HEK293 (cell line): Measurements from ENCODE around the gene SRSF8.
"Not testable (repeated sequence)": the region's sequence is repeated elsewhere in the genome, so short reads cannot be mapped to it uniquely, and the experiment has no call there.

Source experiments
- CTCF ChIA-PET: fragments of 350-600 bp; formaldehyde crosslinking; extraction: SDS; loops from one replicate; lab custom pipeline; 2021; ENCODE audit warnings: antibody characterized with exemption; lab: Yijun Ruan, JAX
- POLR2A ChIA-PET: fragments of 300-600 bp; formaldehyde crosslinking; extraction: SDS; loops from one replicate; lab custom pipeline; 2020; ENCODE audit warnings: antibody characterized with exemption, inconsistent platforms; lab: Yijun Ruan, JAX
- H3K27ac ChIP-seq: fragments of 200-500 bp; sonication (Bioruptor generic); 2 replicates; pipeline ENCODE4 v1.5.1; 2014; ENCODE audit warnings: low read depth, low read length, control low read depth, inconsistent platforms; ENCODE audit errors: extremely low read depth
- H3K36me3 ChIP-seq, 2 experiments: fragments of 200-500 bp in 1 of 2; sonication (Bioruptor generic) in 1 of 2; 1 replicate in 1 of 2; 2 replicates in 1 of 2; pipeline ENCODE4 v1.5.1; 2014 to 2017; ENCODE audit warnings: inconsistent platforms in 2 of 2, low read length in 2 of 2; ENCODE audit not compliant: control insufficient read depth in 2 of 2, insufficient read depth in 1 of 2
- H3K4me1 ChIP-seq: fragments of 200-500 bp; sonication (Bioruptor generic); 2 replicates; pipeline ENCODE4 v1.5.1; 2014; ENCODE audit warnings: mild to moderate bottlenecking, low read length, inconsistent platforms; ENCODE audit not compliant: control insufficient read depth, insufficient read depth
- H3K4me3 ChIP-seq: 2 replicates; pipeline ENCODE4 v1.5.1; 2011; ENCODE audit warnings: low read depth, mild to moderate bottlenecking, control low read depth, low read length, moderate library complexity
- H3K9me3 ChIP-seq: fragments of 200-500 bp; sonication (Bioruptor generic); 2 replicates; pipeline ENCODE4 v1.5.1; 2014; ENCODE audit warnings: low read depth, low read length, inconsistent platforms; ENCODE audit not compliant: control insufficient read depth, insufficient read depth
- GLIS2 ChIP-seq: fragments of 450-650 bp; formaldehyde crosslinking; IDR thresholded peaks from 2 replicates; pipeline ENCODE4 v1.5.1; 2016; ENCODE audit warnings: missing biosample characterization, missing genetic modification characterization
- HOXD13 ChIP-seq: sonication (generic); formaldehyde crosslinking; IDR thresholded peaks from 2 replicates; pipeline ENCODE4 v1.8.0; 2022; ENCODE audit warnings: missing genetic modification reagents, borderline replicate concordance
- INSM2 ChIP-seq: fragments of 450-650 bp; formaldehyde crosslinking; IDR thresholded peaks from 2 replicates; pipeline ENCODE4 v1.5.1; 2016; ENCODE audit warnings: missing biosample characterization, missing genetic modification characterization
- MYNN ChIP-seq: fragments of 450-650 bp; formaldehyde crosslinking; IDR thresholded peaks from 2 replicates; pipeline ENCODE4 v1.5.1; 2016; ENCODE audit warnings: missing biosample characterization, missing genetic modification characterization, borderline replicate concordance
- PBX3 ChIP-seq: sonication (generic); formaldehyde crosslinking; IDR thresholded peaks from 2 replicates; pipeline ENCODE4 v1.8.1; 2022; ENCODE audit warnings: mild to moderate bottlenecking, moderate library complexity, missing genetic modification reagents
- SETDB1 ChIP-seq: IDR thresholded peaks from one replicate; pipeline ENCODE4 v1.6.1; 2017; ENCODE audit warnings: mild to moderate bottlenecking, low read length, moderate library complexity, mixed read lengths; ENCODE audit not compliant: insufficient read length
- TRIM28 ChIP-seq: IDR thresholded peaks from 2 replicates; pipeline ENCODE4 v1.6.1; 2011; ENCODE audit warnings: low read length, control low read depth, borderline replicate concordance
- WT1 ChIP-seq: fragments of 450-650 bp; formaldehyde crosslinking; IDR thresholded peaks from 2 replicates; pipeline ENCODE4 v1.5.1; 2016; ENCODE audit warnings: missing biosample characterization, missing genetic modification characterization
- ZBTB1 ChIP-seq: fragments of 450-650 bp; formaldehyde crosslinking; IDR thresholded peaks from 2 replicates; pipeline ENCODE4 v1.5.1; 2016; ENCODE audit warnings: missing biosample characterization, missing genetic modification characterization
- ZNF155 ChIP-seq: fragments of 450-650 bp; formaldehyde crosslinking; IDR thresholded peaks from 2 replicates; pipeline ENCODE4 v1.5.1; 2016; ENCODE audit warnings: missing biosample characterization, missing genetic modification characterization
- ZNF221 ChIP-seq: fragments of 450-650 bp; formaldehyde crosslinking; IDR thresholded peaks from 2 replicates; pipeline ENCODE4 v1.5.1; 2017; ENCODE audit warnings: missing biosample characterization, missing genetic modification characterization, borderline replicate concordance
- ZNF335 ChIP-seq: fragments of 450-650 bp; formaldehyde crosslinking; conservative IDR thresholded peaks from 2 replicates; pipeline ENCODE4 v1.5.1; 2016; ENCODE audit warnings: missing biosample characterization, missing genetic modification characterization
- ZNF354C ChIP-seq: fragments of 450-650 bp; formaldehyde crosslinking; IDR thresholded peaks from 2 replicates; pipeline ENCODE4 v1.5.1; 2016; ENCODE audit warnings: missing biosample characterization, missing genetic modification characterization, low read depth, borderline replicate concordance
- ZNF426 ChIP-seq: fragments of 450-650 bp; formaldehyde crosslinking; IDR thresholded peaks from 2 replicates; pipeline ENCODE4 v1.5.1; 2017; ENCODE audit warnings: missing biosample characterization, missing genetic modification characterization, mild to moderate bottlenecking, inconsistent platforms, moderate library complexity
- ZNF585B ChIP-seq: fragments of 450-650 bp; formaldehyde crosslinking; IDR thresholded peaks from 2 replicates; pipeline ENCODE4 v1.5.1; 2016; ENCODE audit warnings: missing biosample characterization, missing genetic modification characterization
- ZNF596 ChIP-seq: fragments of 450-650 bp; IDR thresholded peaks from 2 replicates; pipeline ENCODE4 v1.5.0; 2018; ENCODE audit warnings: missing biosample characterization, mild to moderate bottlenecking, missing genetic modification characterization, moderate library complexity
- ZNF626 ChIP-seq: fragments of 450-650 bp; sonication (Bioruptor Pico); formaldehyde crosslinking; IDR thresholded peaks from 2 replicates; pipeline ENCODE4 v1.5.1; 2018; ENCODE audit warnings: missing biosample characterization, missing genetic modification characterization, inconsistent platforms
- ZNF670 ChIP-seq: fragments of 450-650 bp; formaldehyde crosslinking; IDR thresholded peaks from 2 replicates; pipeline ENCODE4 v1.5.1; 2016; ENCODE audit warnings: missing biosample characterization, missing genetic modification characterization, low read depth
- ZNF692 ChIP-seq: fragments of 450-650 bp; formaldehyde crosslinking; IDR thresholded peaks from 2 replicates; pipeline ENCODE4 v1.5.1; 2016; ENCODE audit warnings: missing biosample characterization, missing genetic modification characterization
- ZNF830 ChIP-seq: fragments of 450-650 bp; IDR thresholded peaks from 2 replicates; pipeline ENCODE4 v1.5.0; 2018; ENCODE audit warnings: missing biosample characterization, missing genetic modification characterization, low read depth, mild to moderate bottlenecking, moderate library complexity
- ZSCAN23 ChIP-seq: fragments of 450-650 bp; formaldehyde crosslinking; IDR thresholded peaks from 2 replicates; pipeline ENCODE4 v1.5.1; 2016; ENCODE audit warnings: missing biosample characterization, missing genetic modification characterization

SRSF8 gene

GRCh38 chr11:95045812-95046211 is 20.9 kb upstream of the SRSF8 start:
- Histone ChIP-seq H3K27ac (no peak overlapping the region), H3K4me3 (no peak overlapping the region), H3K9me3 (no peaks in the 10 kb centered on the region), H3K36me3 (no peaks in the 10 kb centered on the region), H3K4me1 (no peaks in the 10 kb centered on the region)
- POLR2A ChIA-PET: no interaction called here
- TF ChIP-seq MYNN (tag by site-specific recombination): no peak
- TF ChIP-seq ZNF426 (tag by site-specific recombination): no peak
- no peak for TF ChIP-seq ZNF596 (tag by site-specific recombination)
- no peak for TF ChIP-seq INSM2 (tag by site-specific recombination)
- TF ChIP-seq, all 188 proteins: peak for 0
- CTCF ChIA-PET: interaction anchor here (0.6 kb wide), 1 partner anchor 114 kb away, joined by 4 read pairs; no protein-coding TSS in a partner anchor

GRCh38 chr11:95049122-95049521 is 17.6 kb upstream of the SRSF8 start, which contains the start of gene KDM4F:
KDM4F (plus strand) TSS chr11:95049422.
- POLR2A ChIA-PET, H3K27ac ChIP-seq, H3K4me3 ChIP-seq, H3K4me1 ChIP-seq, H3K9me3 ChIP-seq, H3K36me3 ChIP-seq: not testable (repeated sequence)
- CTCF ChIA-PET: interaction anchor here (0.7 kb wide), 1 partner anchor 18 kb away, joined by 3 read pairs; no protein-coding TSS in a partner anchor

- H3K9me3 ChIP-seq: no peaks in the 10 kb centered on the region
- ChIA-PET POLR2A (no interaction called here), CTCF (no interaction called here)
- H3K4me3 ChIP-seq: no peak overlapping the region
- no peak overlapping the region for H3K27ac ChIP-seq
- no peak for TF ChIP-seq SETDB1
- TF ChIP-seq WT1 (tag by site-specific recombination): no peak
- TF ChIP-seq ZNF335 (tag by site-specific recombination): no peak
- TF ChIP-seq TRIM28: no peak
- TF ChIP-seq ZBTB1 (tag by site-specific recombination): no peak
- no peak for TF ChIP-seq ZNF354C (tag by site-specific recombination)
- TF ChIP-seq ZSCAN23 (tag by site-specific recombination): no peak
- no peak for TF ChIP-seq ZNF585B
- no peak for TF ChIP-seq GLIS2 (tag by site-specific recombination)
- TF ChIP-seq, all 188 proteins: peak for 0
- H3K36me3 ChIP-seq: no peaks in the 10 kb centered on the region
- H3K4me1 ChIP-seq: no peaks in the 10 kb centered on the region
Measured at GRCh38 chr11:95050595-95051202, 16.0 kb upstream of the SRSF8 start.

GRCh38 chr11:95054356-95054755 is 12.4 kb upstream of the SRSF8 start:
- ChIA-PET CTCF (no interaction called here), POLR2A (no interaction called here)
- TF ChIP-seq ZNF692 (tag by site-specific recombination) (no peak), PBX3 (CRISPR knock-in tag) (no peak), ZNF830 (tag by site-specific recombination) (no peak), HOXD13 (CRISPR knock-in tag) (no peak), ZNF155 (tag by site-specific recombination) (no peak), ZNF670 (tag by site-specific recombination) (no peak), ZNF626 (tag by site-specific recombination) (no peak), ZNF221 (tag by site-specific recombination) (no peak)
- Histone ChIP-seq H3K4me1 (no peaks in the 10 kb centered on the region), H3K27ac (no peak overlapping the region), H3K4me3 (no peak overlapping the region), H3K36me3 (no peaks in the 10 kb centered on the region), H3K9me3 (no peaks in the 10 kb centered on the region)
